GM12875 (cell line): ENCODE results near the gene APOC4.

Source experiments
- H3K4me3 ChIP-seq: one replicate; pipeline ENCODE4 v1.5.1; 2011; ENCODE audit warnings: low read depth, low read length, control low read depth
- TF ChIP-seq, protein P1 (sequence below): IDR thresholded peaks from 2 replicates; pipeline ENCODE4 v1.5.1; 2011; ENCODE audit warnings: low read depth, mild to moderate bottlenecking, control low read depth, inconsistent platforms, low read length, moderate library complexity, borderline replicate concordance; ENCODE audit not compliant: insufficient read depth

APOC4 gene

DNA sequence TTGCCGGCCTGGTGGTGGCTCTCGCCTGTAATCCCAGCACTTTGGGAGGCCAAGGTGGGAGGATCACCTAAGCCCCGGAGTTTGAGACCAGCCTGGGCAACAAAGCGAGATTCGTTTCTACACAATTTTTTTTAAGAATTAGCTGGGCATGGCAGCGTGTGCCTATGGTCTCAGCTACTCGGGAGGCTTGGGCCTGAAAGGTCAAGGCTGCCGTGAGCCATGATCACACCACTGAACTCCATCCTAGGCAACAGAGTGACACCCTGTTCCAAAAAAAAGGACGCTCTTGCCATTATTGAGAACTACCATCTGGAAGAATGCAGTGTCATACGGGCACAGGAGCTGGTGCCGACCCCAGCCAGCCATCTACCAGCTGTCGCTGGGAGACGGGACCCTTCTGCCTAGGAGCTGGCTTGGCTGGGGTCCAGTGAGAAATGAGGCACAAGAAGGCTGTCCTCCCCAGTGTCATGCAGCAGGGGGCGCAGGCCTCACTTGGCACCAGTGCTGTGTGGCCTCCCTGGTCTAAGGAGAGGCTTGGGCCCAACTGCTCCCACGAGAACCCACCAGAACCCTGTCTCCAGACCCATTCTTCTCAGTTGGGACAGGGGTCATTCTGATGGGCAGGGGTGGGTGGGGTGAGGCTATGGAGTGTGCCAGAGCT is 47.0 kb downstream of the APOC4 start:
- TF ChIP-seq, protein P1, sequence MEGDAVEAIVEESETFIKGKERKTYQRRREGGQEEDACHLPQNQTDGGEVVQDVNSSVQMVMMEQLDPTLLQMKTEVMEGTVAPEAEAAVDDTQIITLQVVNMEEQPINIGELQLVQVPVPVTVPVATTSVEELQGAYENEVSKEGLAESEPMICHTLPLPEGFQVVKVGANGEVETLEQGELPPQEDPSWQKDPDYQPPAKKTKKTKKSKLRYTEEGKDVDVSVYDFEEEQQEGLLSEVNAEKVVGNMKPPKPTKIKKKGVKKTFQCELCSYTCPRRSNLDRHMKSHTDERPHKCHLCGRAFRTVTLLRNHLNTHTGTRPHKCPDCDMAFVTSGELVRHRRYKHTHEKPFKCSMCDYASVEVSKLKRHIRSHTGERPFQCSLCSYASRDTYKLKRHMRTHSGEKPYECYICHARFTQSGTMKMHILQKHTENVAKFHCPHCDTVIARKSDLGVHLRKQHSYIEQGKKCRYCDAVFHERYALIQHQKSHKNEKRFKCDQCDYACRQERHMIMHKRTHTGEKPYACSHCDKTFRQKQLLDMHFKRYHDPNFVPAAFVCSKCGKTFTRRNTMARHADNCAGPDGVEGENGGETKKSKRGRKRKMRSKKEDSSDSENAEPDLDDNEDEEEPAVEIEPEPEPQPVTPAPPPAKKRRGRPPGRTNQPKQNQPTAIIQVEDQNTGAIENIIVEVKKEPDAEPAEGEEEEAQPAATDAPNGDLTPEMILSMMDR, result peak; percentile 85

DNA sequence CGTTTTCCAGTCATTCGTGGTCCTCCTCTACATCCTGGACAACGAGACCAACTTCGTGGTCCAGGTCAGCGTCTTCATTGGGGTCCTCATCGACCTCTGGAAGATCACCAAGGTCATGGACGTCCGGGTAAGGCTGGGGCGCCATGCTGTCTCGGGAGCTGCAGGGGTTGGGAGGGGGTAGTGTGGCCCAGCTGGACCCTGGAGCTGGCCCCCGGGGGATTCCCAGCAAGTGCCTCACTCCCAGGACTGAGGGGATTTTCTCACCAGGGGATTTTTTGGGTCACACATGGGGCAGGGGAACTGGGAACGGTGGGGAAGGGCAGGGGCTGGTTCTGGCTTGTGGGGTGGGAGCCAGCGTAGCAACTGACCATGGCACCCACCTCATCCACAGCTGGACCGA is 48.4 kb downstream of the APOC4 start:
- TF ChIP-seq, protein P1, result no peak
- no peak overlapping the region for H3K4me3 ChIP-seq

More for the DNA sequence above, 47.0 kb downstream of the APOC4 start:
- H3K4me3 ChIP-seq, result no peak overlapping the region

DNA sequence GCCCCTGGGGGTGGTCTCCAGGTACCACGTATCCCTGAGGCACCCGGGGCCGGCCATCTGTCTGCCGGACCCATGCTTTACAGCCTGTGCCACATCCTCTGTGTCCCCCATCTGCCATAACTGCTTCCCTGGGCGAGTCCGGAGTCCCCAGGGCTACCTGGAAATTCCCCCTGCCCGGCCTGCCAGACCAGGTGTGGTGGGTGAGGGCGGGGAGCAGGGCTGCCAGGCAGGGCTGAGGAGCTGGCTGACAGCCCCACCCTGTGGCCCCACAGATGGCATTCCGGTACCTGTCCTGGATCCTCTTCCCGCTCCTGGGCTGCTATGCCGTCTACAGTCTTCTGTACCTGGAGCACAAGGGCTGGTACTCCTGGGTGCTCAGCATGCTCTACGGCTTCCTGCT is 48.9 kb downstream of the APOC4 start:
- TF ChIP-seq, protein P1, result no peak
- H3K4me3 ChIP-seq, result no peak overlapping the region

DNA sequence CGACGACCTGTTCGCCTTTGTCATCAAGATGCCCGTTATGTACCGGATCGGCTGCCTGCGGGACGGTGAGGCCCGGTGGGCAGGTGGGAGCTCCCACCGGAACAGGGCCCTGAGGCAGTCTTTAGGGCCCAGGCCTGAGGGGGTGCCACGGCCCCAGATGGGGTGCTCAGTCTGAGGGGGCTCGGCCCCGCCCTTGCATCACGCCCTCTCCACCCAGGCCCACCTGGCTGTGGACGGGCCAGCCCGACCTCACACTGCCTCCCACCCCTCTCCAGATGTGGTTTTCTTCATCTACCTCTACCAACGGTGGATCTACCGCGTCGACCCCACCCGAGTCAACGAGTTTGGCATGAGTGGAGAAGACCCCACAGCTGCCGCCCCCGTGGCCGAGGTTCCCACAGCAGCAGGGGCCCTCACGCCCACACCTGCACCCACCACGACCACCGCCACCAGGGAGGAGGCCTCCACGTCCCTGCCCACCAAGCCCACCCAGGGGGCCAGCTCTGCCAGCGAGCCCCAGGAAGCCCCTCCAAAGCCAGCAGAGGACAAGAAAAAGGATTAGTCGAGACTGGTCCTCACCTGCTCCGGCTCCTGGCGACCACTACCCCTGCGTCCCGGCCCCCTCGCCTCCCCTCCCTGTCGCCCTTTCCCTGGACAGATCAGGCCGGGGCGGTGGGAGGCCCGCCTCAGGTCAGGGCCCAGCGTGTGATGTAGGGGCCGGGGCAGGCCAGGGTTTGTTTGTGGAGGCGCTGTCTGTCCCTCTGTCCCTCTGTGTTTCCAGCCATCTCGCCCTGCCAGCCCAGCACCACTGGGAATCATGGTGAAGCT is 50.5 kb downstream of the APOC4 start:
- TF ChIP-seq, protein P1, result no peak
- H3K4me3 ChIP-seq, result no peak overlapping the region

DNA sequence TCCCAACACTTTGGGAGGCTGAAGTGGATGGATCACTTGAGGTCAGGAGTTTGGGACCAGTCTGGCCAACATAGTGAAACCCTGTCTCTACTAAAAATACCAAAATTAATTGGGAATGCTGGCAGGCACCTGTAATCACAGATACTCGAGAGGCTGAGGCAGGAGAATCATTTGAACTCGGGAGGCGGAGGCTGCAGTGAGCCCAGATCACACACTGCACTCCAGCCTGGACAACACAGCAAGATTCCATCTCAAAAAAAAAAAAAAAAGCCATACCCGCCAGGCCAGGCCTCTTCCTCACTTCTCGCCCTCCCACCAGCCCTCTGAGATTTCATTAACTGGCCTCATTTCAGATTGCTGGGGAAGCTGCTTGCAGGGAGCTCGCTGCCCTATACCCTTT is 51.5 kb downstream of the APOC4 start:
- no peak overlapping the region for H3K4me3 ChIP-seq
- TF ChIP-seq, protein P1, result no peak

DNA sequence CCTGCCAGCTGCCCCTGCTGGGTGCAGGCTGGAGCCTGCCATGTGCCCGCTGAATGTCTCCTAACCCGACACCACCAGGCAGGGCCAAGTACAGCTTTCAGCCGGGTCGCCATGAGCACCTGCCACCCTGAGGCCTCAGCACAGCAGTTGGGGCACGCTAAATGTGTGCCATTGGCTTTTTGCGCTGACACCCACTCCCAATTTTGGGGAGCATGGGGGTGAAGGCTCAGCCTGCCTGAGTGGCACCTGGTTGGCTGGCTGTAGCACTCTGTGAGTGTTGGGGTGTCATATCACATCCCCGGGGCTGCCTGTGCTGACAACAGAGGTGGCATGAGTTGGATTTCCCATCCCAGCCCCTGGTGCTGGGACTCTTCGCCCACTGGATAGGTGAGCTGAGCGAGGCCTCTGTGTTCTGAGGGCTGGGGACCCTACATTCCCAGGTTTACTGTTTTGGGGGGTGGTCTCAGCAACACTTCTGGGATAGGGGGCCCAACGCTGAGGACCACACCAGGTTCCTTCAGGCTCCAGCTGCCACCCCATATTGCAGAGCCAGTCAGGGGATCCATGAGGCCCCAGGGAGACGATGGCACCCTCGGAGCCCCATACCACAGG is 52.0 kb downstream of the APOC4 start:
- TF ChIP-seq, protein P1, result no peak
- H3K4me3 ChIP-seq, result no peak overlapping the region
